ENCODE data around the gene CEP76. TPM values are rescaled to one million over a fixed set of nuclear protein-coding genes. Genes with fewer than 3 reads are reported as not detected.
A peak's percentile ranks its signal among the peaks of the same experiment; 100 is the strongest.

CEP76 gene
- total RNA-seq, 2 experiments from 2014 or later: 14.4 to 15.0 TPM

DNA sequence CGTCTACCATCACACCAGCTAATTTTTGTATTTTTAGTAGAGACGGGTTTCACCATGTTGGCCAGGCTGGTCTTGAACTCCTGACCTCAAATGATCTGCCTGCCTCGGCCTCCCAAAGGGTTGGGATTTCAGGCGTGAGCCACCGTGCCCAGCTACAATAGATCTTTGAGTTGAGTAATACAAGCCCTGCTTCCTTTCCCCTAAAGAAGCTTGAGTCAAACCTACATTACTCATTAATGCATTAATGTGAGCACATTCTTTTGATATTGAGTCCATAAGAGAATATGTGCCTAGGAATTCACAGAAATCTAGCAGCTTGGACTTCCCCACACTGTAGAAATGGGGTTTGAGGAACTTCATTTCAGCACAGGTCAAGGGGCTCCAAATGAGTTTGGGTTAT, 39.9 kb upstream of the CEP76 start:
- ChIA-PET CTCF (interaction anchor here (2.3 to 4.5 kb wide), 4 partner anchors 16 to 193 kb away, joined by 7 to 51 read pairs (median 17); partner anchors contain the start of gene PTPN2), POLR2A (no interaction called here)
- intact Hi-C loops (cut with micrococcal nuclease): no loop called here
- Mint-ChIP-seq H3K9me3 (no peaks in the 10 kb centered on the region), H3K4me1 (ENCODE audit: low read depth) (peaks cover 4% of the 10 kb centered on the region), H3K27ac (no peak overlapping the region), H3K4me3 (no peak overlapping the region), H3K36me3 (no peaks in the 10 kb centered on the region), H3K27me3 (no peaks in the 10 kb centered on the region)
- no peak for DNase-seq

DNA sequence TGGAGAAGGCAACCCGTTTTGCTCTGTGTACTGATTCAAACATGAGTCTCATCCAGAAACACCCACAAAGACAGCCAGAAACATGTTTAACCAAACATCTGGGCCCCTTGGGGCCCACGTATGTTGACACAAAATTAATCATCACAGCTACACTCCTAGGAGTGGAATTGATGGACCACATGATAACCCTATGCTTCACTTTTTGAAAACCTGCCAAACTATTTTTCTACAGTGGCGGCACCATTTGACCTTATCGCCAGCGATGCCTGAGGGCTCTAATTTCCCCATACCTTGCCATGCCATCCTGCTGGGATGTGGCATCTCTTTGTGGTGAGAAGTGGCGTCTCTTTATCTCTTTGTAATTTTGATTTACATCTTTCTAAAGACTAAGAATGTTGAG, 38.8 kb upstream of the CEP76 start:
- H3K9me3 Mint-ChIP-seq: no peaks in the 10 kb centered on the region
- H3K4me1 Mint-ChIP-seq (ENCODE audit: low read depth): peaks cover 4% of the 10 kb centered on the region
- H3K27ac Mint-ChIP-seq: no peak overlapping the region
- ChIA-PET CTCF (interaction anchor here (0.7 to 2.3 kb wide), 3 partner anchors 14 to 193 kb away, joined by 4 to 7 read pairs (median 7); no protein-coding TSS in a partner anchor), POLR2A (no interaction called here)
- no peaks in the 10 kb centered on the region for H3K27me3 Mint-ChIP-seq
- intact Hi-C loops (cut with micrococcal nuclease): no loop called here
- H3K36me3 Mint-ChIP-seq: no peaks in the 10 kb centered on the region
- DNase-seq: peak; percentile 18
- H3K4me3 Mint-ChIP-seq: no peak overlapping the region

DNA sequence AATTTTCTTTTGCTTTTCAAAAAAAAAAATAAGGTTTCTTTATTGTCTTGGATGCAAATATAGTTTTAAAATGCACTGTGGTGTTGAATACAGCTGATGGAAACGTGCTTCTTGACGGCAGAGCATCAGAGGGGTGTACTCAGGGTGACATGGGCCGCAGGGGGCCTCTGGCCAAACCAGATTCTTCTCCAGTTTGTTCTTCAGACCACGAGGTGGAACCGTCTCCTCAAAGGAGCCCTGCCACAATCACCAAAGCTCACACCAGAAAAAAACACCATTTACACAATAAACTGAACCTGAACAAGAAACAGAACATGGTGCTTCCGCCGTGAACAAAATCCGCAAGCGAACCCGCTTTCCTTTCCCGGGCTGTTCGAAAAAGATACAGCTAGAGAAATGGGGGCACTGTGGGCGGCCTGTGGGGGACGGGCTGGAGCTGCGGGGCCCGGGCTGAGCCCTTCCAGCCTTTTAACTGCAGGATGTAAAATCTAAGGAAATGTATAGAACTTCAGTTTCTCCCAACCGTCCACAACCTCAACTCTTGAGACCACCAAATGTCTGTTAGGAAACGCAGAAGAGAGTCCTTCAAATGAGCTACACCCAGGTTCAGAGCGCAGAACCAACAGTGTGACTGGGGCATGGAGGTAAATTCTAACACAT, 34.9 kb upstream of the CEP76 start:
- H3K27me3 Mint-ChIP-seq: no peaks in the 10 kb centered on the region
- peaks cover 4% of the 10 kb centered on the region for H3K4me1 Mint-ChIP-seq (ENCODE audit: low read depth)
- DNase-seq: no peak
- H3K36me3 Mint-ChIP-seq: no peaks in the 10 kb centered on the region
- intact Hi-C loops (cut with micrococcal nuclease): no loop called here
- H3K4me3 Mint-ChIP-seq: no peak overlapping the region
- POLR2A ChIA-PET: interaction anchor here (0.8 kb wide), 1 partner anchor 34 kb away, joined by 4 read pairs; no protein-coding TSS in a partner anchor
- CTCF ChIA-PET: interaction anchor here (0.6 to 2.5 kb wide), 3 partner anchors 16 to 197 kb away, joined by 3 to 8 read pairs (median 3); no protein-coding TSS in a partner anchor
- H3K9me3 Mint-ChIP-seq: no peaks in the 10 kb centered on the region
- no peak overlapping the region for H3K27ac Mint-ChIP-seq

DNA sequence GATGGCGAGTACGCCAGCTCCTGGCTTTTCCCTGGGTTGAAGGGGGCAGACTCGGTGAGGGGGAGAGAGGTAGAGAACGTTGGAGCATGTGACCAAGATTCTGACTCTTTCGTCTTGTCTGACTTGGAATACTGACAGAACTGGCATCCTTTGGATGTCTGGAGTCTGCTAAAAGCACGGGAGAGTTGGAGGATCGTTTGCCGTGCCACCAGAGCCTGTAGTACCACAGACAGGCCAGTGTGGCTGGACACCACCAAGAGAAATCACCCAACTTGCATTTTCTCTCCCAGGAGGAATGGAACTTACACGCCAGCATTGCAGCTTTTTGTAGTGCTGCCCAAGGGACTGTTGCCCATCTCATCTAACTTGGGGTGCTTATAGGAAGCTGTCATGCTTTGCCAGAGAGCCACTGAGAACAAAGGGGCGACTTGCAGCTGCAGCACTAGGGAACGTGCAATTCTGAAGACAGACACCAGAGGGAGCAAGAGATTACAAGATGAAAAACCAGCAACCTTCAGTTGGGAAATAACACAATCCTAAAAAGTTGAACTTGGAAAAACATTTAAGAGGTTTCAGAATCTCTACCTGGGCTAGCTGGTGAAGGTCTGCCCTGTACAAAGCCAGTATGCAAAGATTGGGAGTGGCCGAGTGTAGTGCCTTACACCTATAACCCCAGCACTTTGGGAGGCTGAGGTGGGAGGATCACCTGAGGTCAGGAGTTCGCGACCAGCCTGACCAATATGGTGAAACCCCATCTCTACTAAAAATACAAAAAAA, 24.4 kb upstream of the CEP76 start:
- DNase-seq: peak; percentile 43
- no peak overlapping the region for H3K4me3 Mint-ChIP-seq
- ChIA-PET POLR2A (interaction anchor here (1.0 kb wide), 1 partner anchor 164 kb away, joined by 3 read pairs; no protein-coding TSS in a partner anchor), CTCF (interaction anchor here (0.6 to 10.3 kb wide), 31 partner anchors 8 to 433 kb away, joined by 3 to 150 read pairs (median 4); partner anchors contain the start of genes CEP192, CEP76, PSMG2 and PTPN2)
- no peaks in the 10 kb centered on the region for H3K9me3 Mint-ChIP-seq
- H3K27ac Mint-ChIP-seq: no peak overlapping the region
- intact Hi-C loops (cut with micrococcal nuclease): loop anchor here (1.0 to 10.0 kb wide), 3 partner anchors 167 to 428 kb away; no protein-coding TSS in a partner anchor
- H3K4me1 Mint-ChIP-seq (ENCODE audit: low read depth): peaks cover 1% of the 10 kb centered on the region
- H3K27me3 Mint-ChIP-seq: no peaks in the 10 kb centered on the region
- H3K36me3 Mint-ChIP-seq: peaks cover 13% of the 10 kb centered on the region

DNA sequence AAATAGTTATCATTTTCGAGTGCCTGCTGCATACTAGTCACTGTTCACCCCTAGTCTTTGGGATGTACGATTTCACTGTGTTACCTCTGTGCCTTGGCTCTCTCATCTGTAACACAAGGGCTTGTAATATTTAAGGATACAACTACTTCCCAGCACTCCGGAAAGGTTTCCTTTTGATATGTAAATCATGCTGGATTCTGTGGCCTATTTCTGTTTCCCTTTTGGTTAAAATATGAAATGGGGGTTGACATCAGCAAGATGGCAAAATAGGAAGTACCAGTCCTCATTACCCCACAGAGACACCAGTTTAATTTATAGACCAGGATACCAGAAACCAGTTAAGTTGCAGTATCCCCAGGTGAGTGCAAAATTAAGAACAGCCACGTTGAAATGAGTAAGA, 23.8 kb upstream of the CEP76 start:
- ChIA-PET CTCF (interaction anchor here (0.6 to 10.3 kb wide), 25 partner anchors 8 to 433 kb away, joined by 3 to 150 read pairs (median 5); partner anchors contain the start of genes CEP192, CEP76 and PSMG2), POLR2A (no interaction called here)
- intact Hi-C loops (cut with micrococcal nuclease): loop anchor here (10.0 kb wide), 1 partner anchor 428 kb away; no protein-coding TSS in a partner anchor
- Mint-ChIP-seq H3K4me3 (no peak overlapping the region), H3K4me1 (ENCODE audit: low read depth) (peaks cover 7% of the 10 kb centered on the region), H3K9me3 (no peaks in the 10 kb centered on the region), H3K36me3 (peaks cover 16% of the 10 kb centered on the region), H3K27me3 (no peaks in the 10 kb centered on the region), H3K27ac (no peak overlapping the region)
- no peak for DNase-seq

DNA sequence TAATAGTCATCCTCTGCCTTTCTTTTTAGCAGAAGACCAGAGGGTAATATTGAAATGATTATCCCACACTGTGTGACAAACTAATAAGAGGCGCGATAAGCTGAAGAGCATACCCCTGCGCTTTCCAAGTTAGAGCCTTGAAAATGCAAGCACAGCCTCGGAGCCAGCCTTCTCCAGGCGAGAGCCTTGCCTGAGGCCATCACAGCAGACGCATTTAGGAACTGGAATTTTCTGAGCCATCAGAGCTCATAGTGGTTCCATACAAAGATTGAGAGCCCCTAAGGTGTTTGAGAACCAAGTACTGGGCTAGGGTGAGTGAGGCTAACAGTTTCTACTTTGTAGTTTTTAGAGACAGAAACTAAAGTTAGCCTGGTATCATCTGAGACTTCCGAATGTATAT, 20.2 kb upstream of the CEP76 start:
- no peak for DNase-seq
- intact Hi-C loops (cut with micrococcal nuclease): loop anchor here (10.0 kb wide), 1 partner anchor 432 kb away; no protein-coding TSS in a partner anchor
- ChIA-PET POLR2A (interaction anchor here (0.7 kb wide), 1 partner anchor 161 kb away, joined by 4 read pairs; no protein-coding TSS in a partner anchor), CTCF (interaction anchor here (2.0 to 10.3 kb wide), 2 partner anchors 213 to 437 kb away, joined by 9 to 150 read pairs; no protein-coding TSS in a partner anchor)
- peaks cover 21% of the 10 kb centered on the region for H3K36me3 Mint-ChIP-seq
- peaks cover 10% of the 10 kb centered on the region for H3K4me1 Mint-ChIP-seq (ENCODE audit: low read depth)
- no peaks in the 10 kb centered on the region for H3K9me3 Mint-ChIP-seq
- no peak overlapping the region for H3K4me3 Mint-ChIP-seq
- no peak overlapping the region for H3K27ac Mint-ChIP-seq
- H3K27me3 Mint-ChIP-seq: no peaks in the 10 kb centered on the region

DNA sequence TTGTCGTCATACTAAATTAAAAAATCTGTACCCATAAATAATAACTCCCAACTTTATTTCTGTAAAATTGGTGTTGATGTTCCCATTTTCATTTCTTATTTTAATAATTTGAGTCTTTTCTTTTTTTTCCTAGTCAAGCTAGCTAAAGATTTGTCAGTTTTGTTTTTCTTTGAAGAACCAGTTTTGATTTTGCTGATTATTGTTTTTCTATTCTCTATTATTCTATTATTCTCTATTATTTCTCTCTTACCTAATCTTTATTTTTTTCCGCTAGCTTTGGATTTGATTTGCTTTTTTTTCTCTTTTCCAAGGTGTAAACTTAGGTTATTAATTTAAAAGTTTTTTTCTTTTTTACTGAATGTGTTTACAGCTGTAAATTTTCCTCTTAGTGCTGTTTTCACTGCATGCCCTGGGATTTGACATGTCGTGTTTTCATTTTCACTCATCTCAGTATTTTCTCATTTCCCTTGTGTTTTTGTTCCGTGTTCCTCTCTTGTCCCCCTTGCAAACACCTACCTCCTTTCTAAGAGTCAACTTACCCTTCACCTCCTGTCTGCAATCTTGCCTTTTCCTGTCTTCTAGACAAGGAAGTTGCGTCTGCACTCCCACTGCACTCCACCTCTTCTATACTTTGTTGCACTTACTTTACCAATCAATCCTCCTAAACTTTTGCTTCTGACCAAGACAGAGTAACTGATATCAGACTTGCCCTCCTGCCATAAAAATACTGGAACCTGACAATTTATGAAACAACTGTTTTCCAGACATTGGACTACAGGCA, 19.2 kb upstream of the CEP76 start:
- Mint-ChIP-seq H3K27me3 (no peaks in the 10 kb centered on the region), H3K4me3 (no peak overlapping the region), H3K9me3 (no peaks in the 10 kb centered on the region), H3K36me3 (peaks cover 27% of the 10 kb centered on the region), H3K27ac (peak overlapping the region; percentile 57), H3K4me1 (ENCODE audit: low read depth) (peaks cover 10% of the 10 kb centered on the region)
- ChIA-PET CTCF (interaction anchor here (0.7 to 1.2 kb wide), 2 partner anchors 213 to 607 kb away, joined by 3 to 5 read pairs; no protein-coding TSS in a partner anchor), POLR2A (interaction anchor here (0.8 kb wide), 1 partner anchor 17 kb away, joined by 3 read pairs; no protein-coding TSS in a partner anchor)
- intact Hi-C loops (cut with micrococcal nuclease): loop anchor here (10.0 kb wide), 1 partner anchor 433 kb away; no protein-coding TSS in a partner anchor
- DNase-seq: no peak

DNA sequence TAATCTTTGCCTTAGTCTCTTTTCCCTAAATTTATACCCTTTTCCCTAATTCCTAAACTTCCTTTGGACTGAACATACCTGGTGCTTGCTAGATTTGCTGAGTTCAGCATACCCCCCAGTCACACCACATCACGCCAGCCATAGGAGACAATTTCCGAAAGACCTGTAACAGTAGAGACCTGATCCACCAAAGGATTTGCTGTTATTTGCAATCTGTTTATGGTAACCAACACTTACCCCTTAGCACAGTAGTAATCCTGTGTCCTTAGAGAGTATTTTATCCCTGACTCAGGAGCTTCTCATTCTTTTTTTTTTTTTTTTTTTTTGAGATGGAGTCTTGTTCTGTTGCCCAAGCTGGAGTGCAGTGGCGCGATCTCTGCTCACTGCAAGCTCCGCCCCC, 8.9 kb upstream of the CEP76 start:
- no peak for DNase-seq
- Mint-ChIP-seq H3K36me3 (peaks cover 33% of the 10 kb centered on the region), H3K4me3 (no peak overlapping the region), H3K9me3 (no peaks in the 10 kb centered on the region), H3K27ac (no peak overlapping the region), H3K27me3 (no peaks in the 10 kb centered on the region), H3K4me1 (ENCODE audit: low read depth) (no peaks in the 10 kb centered on the region)
- CTCF ChIA-PET: interaction anchor here (0.9 kb wide), 1 partner anchor 223 kb away, joined by 3 read pairs; no protein-coding TSS in a partner anchor
- POLR2A ChIA-PET: interaction anchor here (0.6 to 1.3 kb wide), 2 partner anchors 8 to 10 kb away, joined by 3 read pairs; partner anchors contain the start of gene PSMG2
- intact Hi-C loops (cut with micrococcal nuclease): no loop called here

DNA sequence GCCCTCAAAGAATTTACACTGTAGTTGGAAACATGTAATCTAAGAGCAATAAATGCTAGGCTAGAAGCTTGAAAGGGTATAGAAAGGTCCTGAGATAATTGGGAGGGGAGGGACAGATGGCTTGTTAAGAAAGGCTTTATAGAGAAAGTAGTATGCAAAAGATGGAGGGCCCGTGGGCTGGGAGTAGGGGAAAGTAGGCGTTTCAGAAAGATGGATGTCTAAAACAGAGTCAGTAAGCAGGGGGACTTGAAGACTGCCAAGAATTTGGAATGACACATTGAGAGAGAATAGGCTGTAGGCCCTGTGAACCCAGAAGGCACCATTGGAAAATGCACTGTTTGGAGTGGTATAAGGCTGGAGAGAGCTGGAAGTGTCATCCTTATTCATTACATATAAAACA, 1.1 kb upstream of the CEP76 start:
- no peaks in the 10 kb centered on the region for H3K9me3 Mint-ChIP-seq
- POLR2A ChIA-PET: interaction anchor here (0.9 to 3.3 kb wide), 3 partner anchors 34 to 245 kb away, joined by 3 to 14 read pairs (median 4); partner anchors contain the start of gene PTPN2
- H3K27me3 Mint-ChIP-seq: no peaks in the 10 kb centered on the region
- peaks cover 24% of the 10 kb centered on the region for H3K36me3 Mint-ChIP-seq
- peaks cover 33% of the 10 kb centered on the region for H3K4me1 Mint-ChIP-seq (ENCODE audit: low read depth)
- H3K27ac Mint-ChIP-seq: peak overlapping the region; percentile 98
- CTCF ChIA-PET: interaction anchor here (0.7 to 2.5 kb wide), 4 partner anchors 21 to 312 kb away, joined by 3 to 8 read pairs (median 5); no protein-coding TSS in a partner anchor
- peak; percentile 33 for DNase-seq
- intact Hi-C loops (cut with micrococcal nuclease): loop anchor here (1.0 to 5.0 kb wide), 4 partner anchors 244 to 1024 kb away; partner anchors contain the start of genes CEP192, FAM210A, IMPA2 and RNMT
- peak overlapping the region; percentile 96 for H3K4me3 Mint-ChIP-seq

DNA sequence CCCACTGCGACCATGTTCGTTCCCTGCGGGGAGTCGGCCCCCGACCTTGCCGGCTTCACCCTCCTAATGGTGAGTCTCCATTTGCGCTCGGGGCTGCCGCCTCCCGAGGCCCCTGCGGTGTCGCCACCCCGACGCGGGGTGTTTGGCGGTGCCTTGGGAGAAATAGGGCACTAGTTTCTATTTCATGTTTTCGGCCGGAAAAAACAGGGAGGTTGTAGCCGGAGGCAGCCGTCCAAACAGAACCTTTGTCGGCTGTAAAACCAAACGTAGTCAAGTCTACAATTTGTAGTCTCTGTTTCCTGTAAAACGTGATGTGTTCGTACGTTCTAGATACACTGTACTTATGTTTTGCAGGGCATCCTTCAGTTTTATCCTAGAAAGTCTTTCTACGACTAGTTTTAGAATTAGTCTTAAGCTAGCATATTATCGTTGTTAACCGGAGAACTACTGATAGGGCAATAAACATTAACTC, 609 bp upstream of the CEP76 start:
- DNase-seq: no peak
- Mint-ChIP-seq H3K9me3 (no peaks in the 10 kb centered on the region), H3K4me1 (ENCODE audit: low read depth) (peaks cover 35% of the 10 kb centered on the region), H3K36me3 (peaks cover 28% of the 10 kb centered on the region), H3K4me3 (peak overlapping the region; percentile 96), H3K27me3 (no peaks in the 10 kb centered on the region), H3K27ac (peak overlapping the region; percentile 98)
- ChIA-PET POLR2A (interaction anchor here (0.5 to 3.3 kb wide), 7 partner anchors 8 to 326 kb away, joined by 3 to 22 read pairs (median 3); partner anchors contain the start of genes AFG3L2 and PTPN2), CTCF (interaction anchor here (1.3 to 2.5 kb wide), 5 partner anchors 21 to 326 kb away, joined by 3 to 8 read pairs (median 6); partner anchors contain the start of gene AFG3L2)
- intact Hi-C loops (cut with micrococcal nuclease): loop anchor here (1.0 to 5.0 kb wide), 4 partner anchors 244 to 1024 kb away; partner anchors contain the start of genes CEP192, FAM210A, IMPA2 and RNMT
